ENCODE results near the gene ATXN10.

The ATXN10 gene

GRCh38 chr22:45879552-45879949 is 207.9 kb downstream of the ATXN10 start:
- FAIRE-seq (no peak), DNase-seq (ENCODE audit: insufficient read length, low spot score) (no peak)
- no peak for TF ChIP-seq POLR2A (IDR thresholded peaks at IDR 0.05; ENCODE audit: low read depth, low read length)

- DNase-seq (ENCODE audit: insufficient read length, low spot score): no peak
- FAIRE-seq: no peak
- TF ChIP-seq POLR2A (IDR thresholded peaks at IDR 0.05; ENCODE audit: low read depth, low read length): no peak
Observed at GRCh38 chr22:45880091-45880715, 208.6 kb downstream of the ATXN10 start.

GRCh38 chr22:45880716-45881523 is 209.3 kb downstream of the ATXN10 start:
- FAIRE-seq: no peak
- no peak for DNase-seq (ENCODE audit: insufficient read length, low spot score)
- TF ChIP-seq POLR2A (IDR thresholded peaks at IDR 0.05; ENCODE audit: low read depth, low read length): no peak

GRCh38 chr22:45881524-45881875 is 209.9 kb downstream of the ATXN10 start:
- DNase-seq (ENCODE audit: insufficient read length, low spot score) (no peak), FAIRE-seq (no peak)
- TF ChIP-seq POLR2A (IDR thresholded peaks at IDR 0.05; ENCODE audit: low read depth, low read length): no peak

- FAIRE-seq: no peak
- no peak for TF ChIP-seq POLR2A (IDR thresholded peaks at IDR 0.05; ENCODE audit: low read depth, low read length)
- no peak for DNase-seq (ENCODE audit: insufficient read length, low spot score)
Observed at GRCh38 chr22:45882881-45883810, 211.5 kb downstream of the ATXN10 start.

- no peak for TF ChIP-seq POLR2A (IDR thresholded peaks at IDR 0.05; ENCODE audit: low read depth, low read length)
- FAIRE-seq (no peak), DNase-seq (ENCODE audit: insufficient read length, low spot score) (no peak)
Observed at GRCh38 chr22:45883811-45884170, 212.2 kb downstream of the ATXN10 start.

GRCh38 chr22:45884201-45885062 is 212.8 kb downstream of the ATXN10 start:
- TF ChIP-seq POLR2A (IDR thresholded peaks at IDR 0.05; ENCODE audit: low read depth, low read length): no peak
- no peak for FAIRE-seq
- no peak for DNase-seq (ENCODE audit: insufficient read length, low spot score)

- FAIRE-seq: no peak
- TF ChIP-seq POLR2A (IDR thresholded peaks at IDR 0.05; ENCODE audit: low read depth, low read length): no peak
- DNase-seq (ENCODE audit: insufficient read length, low spot score): no peak
Observed at GRCh38 chr22:45885171-45885840, 213.7 kb downstream of the ATXN10 start.

- FAIRE-seq (no peak), DNase-seq (ENCODE audit: insufficient read length, low spot score) (no peak)
- no peak for TF ChIP-seq POLR2A (IDR thresholded peaks at IDR 0.05; ENCODE audit: low read depth, low read length)
Observed at GRCh38 chr22:45885941-45886395, 214.3 kb downstream of the ATXN10 start.

GRCh38 chr22:45886540-45886939 is 214.9 kb downstream of the ATXN10 start:
- DNase-seq (ENCODE audit: insufficient read length, low spot score) (no peak), FAIRE-seq (no peak)
- TF ChIP-seq POLR2A (IDR thresholded peaks at IDR 0.05; ENCODE audit: low read depth, low read length): no peak

GRCh38 chr22:45887202-45888131 is 215.8 kb downstream of the ATXN10 start:
- FAIRE-seq (no peak), DNase-seq (ENCODE audit: insufficient read length, low spot score) (no peak)
- TF ChIP-seq POLR2A (IDR thresholded peaks at IDR 0.05; ENCODE audit: low read depth, low read length): no peak
